ENCODE measurements around the gene TTBK2.

The TTBK2 gene

DNA sequence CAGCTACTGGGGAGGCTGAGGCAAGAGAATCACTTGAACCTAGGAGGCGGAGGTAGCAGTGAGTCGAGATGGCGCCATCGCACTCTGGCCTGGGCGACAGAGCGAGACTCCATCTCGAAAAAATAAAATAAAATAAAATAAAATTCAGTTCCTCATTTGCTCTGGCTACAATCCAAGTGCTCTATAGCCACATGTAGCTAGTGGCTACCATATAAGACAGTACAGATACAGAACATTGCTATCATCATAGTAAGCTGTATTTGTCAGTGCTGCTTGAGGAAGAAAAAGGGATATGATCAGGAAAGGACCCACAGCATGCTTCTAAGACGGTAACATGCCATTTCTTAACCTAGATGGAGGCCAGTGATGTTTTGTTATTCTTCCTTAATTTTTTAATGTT, 95.0 kb downstream of the TTBK2 start:
- CTCF ChIA-PET, result interaction anchor here (1.2 to 1.5 kb wide), 2 partner anchors 9 to 25 kb away, joined by 3 to 6 read pairs; no protein-coding TSS in a partner anchor
- H3K4me3 ChIP-seq (ENCODE audit: low read depth, low read length), result no peak overlapping the region
- POLR2A ChIA-PET, result no interaction called here
- no peak for TF ChIP-seq CTCF (IDR thresholded peaks at IDR 0.05; ENCODE audit: insufficient read depth, low read length, missing control alignments)
- no peak for DNase-seq (ENCODE audit: low read depth, low spot score)

DNA sequence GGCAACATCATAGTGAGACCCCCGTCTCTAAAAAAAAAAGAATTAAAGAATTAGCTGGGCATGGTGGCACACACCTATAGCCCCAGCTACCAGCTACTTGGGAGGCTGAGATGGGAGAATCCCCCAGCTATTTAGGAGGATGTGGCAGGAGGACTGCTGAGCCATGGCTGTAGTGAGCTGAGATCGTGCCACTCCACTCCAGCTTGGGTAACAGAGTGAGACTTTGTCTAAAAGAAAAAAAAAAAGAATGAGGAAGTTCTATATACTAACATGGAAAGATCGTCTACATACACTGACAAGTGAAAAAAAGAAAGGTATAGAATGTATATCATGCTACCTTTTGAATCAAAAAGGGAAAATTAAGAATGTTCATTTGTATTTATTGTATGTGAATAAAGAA, 99.8 kb downstream of the TTBK2 start:
- no peak for TF ChIP-seq CTCF (IDR thresholded peaks at IDR 0.05; ENCODE audit: insufficient read depth, low read length, missing control alignments)
- H3K4me3 ChIP-seq (ENCODE audit: low read depth, low read length), result no peak overlapping the region
- no peak for DNase-seq (ENCODE audit: low read depth, low spot score)
- ChIA-PET CTCF (interaction anchor here (0.7 kb wide), 2 partner anchors 8 to 11 kb away, joined by 3 to 4 read pairs; no protein-coding TSS in a partner anchor), POLR2A (no interaction called here)

DNA sequence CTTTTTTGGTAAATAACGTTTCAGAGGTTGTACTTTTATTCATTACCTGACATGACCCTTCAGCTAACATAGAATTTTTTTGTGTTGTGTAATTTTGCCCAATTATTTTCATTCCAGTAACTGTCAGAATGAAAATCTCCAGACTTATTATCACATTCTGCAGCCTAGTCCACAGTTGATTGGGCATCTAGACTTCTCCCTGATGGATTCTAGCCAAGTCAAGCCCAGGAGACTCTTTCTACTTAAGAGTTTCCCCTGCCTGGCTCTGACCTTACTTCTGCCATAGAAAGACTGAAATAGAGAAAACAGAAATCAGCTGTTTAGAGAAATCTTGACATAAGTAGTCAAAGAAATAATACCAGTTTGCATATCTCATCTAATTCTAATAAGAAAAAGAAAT, 100.8 kb downstream of the TTBK2 start:
- no peak for DNase-seq (ENCODE audit: low read depth, low spot score)
- POLR2A ChIA-PET, result no interaction called here
- no peak overlapping the region for H3K4me3 ChIP-seq (ENCODE audit: low read depth, low read length)
- CTCF ChIA-PET, result no interaction called here
- TF ChIP-seq CTCF (IDR thresholded peaks at IDR 0.05; ENCODE audit: insufficient read depth, low read length, missing control alignments), result no peak

GRCh38 chr15:42811433-42811832, 109.1 kb downstream of the TTBK2 start:
- TF ChIP-seq CTCF (IDR thresholded peaks at IDR 0.05; ENCODE audit: insufficient read depth, low read length, missing control alignments), result no peak
- no peak for DNase-seq (ENCODE audit: low read depth, low spot score)
- CTCF ChIA-PET, result interaction anchor here (1.5 to 2.0 kb wide), 3 partner anchors 9 to 115 kb away, joined by 3 to 8 read pairs (median 6); no protein-coding TSS in a partner anchor
- no peak overlapping the region for H3K4me3 ChIP-seq (ENCODE audit: low read depth, low read length)
- POLR2A ChIA-PET, result no interaction called here

GRCh38 chr15:42808913-42809312, 111.7 kb downstream of the TTBK2 start:
- no peak for DNase-seq (ENCODE audit: low read depth, low spot score)
- ChIA-PET POLR2A (no interaction called here), CTCF (no interaction called here)
- no peak overlapping the region for H3K4me3 ChIP-seq (ENCODE audit: low read depth, low read length)
- no peak for TF ChIP-seq CTCF (IDR thresholded peaks at IDR 0.05; ENCODE audit: insufficient read depth, low read length, missing control alignments)

DNA sequence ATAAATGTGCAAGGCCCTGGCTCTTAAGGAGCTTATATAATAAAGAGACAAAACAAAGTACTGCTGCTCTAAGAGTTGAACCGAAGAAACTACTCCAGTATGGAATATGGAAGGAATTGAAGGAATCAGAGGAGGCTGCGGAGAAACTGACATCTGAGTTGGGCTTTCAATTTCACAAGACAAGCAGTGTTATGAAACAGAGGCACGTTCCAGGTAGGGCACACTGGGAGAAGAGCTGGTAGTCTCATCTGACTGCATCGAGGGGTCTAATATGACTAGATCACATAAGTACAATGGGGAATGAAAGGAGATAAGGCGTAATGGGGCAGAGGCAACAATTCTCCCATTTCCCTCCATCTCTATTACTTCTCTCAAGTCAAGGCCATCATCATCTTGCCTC, 115.3 kb downstream of the TTBK2 start:
- POLR2A ChIA-PET, result no interaction called here
- CTCF ChIA-PET, result no interaction called here

More for the DNA sequence above, 115.3 kb downstream of the TTBK2 start:
- DNase-seq (ENCODE audit: low read depth, low spot score), result no peak
- no peak for TF ChIP-seq CTCF (IDR thresholded peaks at IDR 0.05; ENCODE audit: insufficient read depth, low read length, missing control alignments)
- no peak overlapping the region for H3K4me3 ChIP-seq (ENCODE audit: low read depth, low read length)

Data from AG04449 (cell line).